ENCODE data around the gene CHTOP.
"Not testable (repeated sequence)": the region's sequence is repeated elsewhere in the genome, so short reads cannot be mapped to it uniquely, and the experiment has no call there.

CHTOP gene

DNA sequence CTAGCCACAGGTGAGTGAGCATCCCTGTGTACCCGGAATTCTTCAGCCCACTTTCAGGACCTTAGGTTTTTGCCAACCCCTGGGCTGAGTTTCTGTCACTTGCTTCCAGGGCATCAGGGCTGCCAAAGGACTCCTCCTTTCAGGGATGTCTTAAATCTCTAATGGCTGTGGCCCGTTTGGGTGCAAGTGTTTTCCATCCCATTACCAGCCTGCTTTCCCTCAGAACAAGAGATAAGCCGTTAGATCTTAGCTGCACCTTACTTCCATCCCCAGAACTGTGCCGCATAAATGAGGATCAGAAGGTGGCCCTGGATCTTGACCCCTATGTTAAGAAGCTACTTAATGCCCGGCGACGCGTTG is 25.3 kb downstream of the CHTOP start:
- DNase-seq (ENCODE audit: low spot score): no peak

DNA sequence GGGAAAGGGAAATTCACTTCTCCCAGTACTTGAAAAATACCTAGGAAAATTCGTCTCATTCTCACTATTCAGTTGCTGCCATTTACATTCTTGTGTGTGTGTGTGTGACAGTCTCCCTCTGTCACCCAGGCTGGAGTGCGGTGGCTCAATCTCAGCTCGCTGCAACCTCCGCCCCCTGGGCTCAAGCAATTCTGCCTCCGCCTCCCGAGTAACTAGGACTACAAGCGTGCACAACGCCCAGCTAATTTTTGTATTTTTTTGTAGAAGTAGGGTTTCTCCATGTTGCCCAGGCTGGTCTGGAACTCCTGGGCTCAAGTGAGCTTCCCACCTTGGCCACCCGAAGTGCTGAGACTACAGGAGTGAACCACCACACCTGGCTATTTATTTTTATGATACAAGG is 25.8 kb downstream of the CHTOP start:
- no peak for DNase-seq (ENCODE audit: low spot score)

DNA sequence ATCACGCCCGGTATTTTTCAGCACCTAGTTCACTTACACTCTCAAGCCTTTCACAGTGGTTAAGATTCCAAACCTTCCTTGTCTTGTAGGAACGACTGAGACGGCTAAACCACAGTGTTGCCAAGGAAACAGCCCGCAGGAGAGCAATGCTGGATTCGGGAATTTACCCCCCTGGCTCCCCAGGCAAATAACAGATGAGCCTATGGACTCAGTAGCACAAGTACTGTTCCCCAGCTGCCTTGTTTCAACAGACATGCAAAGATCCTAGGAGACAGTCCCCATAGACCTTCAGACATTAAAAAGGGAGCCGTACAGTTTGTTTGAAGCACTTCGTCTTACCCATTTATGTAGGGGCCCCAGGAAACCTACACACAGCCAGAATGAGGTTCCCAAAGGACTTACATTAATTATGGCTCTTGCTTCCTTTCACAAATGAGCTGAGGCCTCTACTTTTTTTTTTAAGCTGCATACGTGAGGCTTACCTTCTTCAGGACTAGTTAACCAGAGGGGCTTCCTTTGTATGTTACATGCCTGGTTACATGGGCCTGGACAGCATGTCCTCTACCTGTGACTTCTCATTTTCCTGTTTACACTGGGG is 27.3 kb downstream of the CHTOP start:
- no peak for DNase-seq (ENCODE audit: low spot score)

DNA sequence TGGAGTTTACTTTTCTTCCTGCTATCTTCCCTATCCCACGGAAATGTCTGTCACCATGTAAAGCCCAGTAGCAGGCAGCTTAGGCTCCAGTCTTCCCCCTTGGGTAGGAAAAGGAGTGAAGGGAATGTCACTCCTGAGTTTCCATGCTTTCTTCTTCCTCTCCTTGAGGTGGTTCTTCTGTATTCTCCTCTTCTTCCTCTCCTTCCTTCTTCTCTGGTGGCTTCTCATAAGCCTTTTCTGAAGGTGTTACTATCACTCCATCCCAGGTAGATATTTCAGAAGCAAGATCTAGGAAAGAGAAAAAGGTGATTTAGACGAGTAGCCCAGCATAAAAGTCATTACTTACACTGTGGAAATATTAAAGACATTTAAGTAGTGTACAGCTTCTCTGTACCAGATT is 28.4 kb downstream of the CHTOP start:
- DNase-seq (ENCODE audit: low spot score): no peak

DNA sequence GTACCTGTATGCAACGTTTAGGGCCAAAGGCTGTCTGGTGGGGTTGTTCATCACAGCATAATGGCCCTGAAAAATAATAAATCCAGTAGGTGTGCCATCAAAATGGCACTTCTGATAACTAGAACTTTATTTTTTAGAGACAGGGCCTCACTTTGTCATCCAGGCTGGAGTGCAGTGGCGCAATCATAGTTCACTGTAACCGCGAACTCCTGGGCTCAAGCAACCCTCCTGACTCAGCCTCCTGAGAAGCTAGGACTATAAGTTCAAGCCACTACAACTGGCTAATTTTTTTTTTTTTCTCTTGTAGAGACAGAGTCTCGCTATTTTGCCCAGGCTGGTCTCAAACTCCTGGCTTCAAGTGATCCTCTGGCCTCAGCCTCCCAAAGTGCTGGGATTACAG is 29.3 kb downstream of the CHTOP start:
- DNase-seq (ENCODE audit: low spot score): no peak

DNA sequence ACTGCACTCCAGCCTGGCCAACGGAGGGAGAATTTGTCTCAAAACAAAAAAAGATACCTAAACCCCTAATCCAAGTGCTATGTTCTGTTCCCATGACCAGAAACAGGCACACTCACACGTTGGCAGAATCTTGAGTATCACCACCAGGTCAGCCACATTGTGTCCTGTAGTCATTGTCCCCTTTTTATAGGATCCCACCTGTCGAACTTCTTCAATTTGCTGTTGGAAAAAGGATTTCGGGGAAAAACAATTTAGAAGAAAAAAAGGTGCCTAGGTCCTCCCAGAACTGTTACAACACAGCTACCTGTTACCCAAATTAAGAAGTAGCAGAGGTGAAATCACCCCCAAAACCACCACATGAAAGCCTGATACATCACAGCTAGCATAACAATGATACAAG is 33.6 kb downstream of the CHTOP start:
- DNase-seq (ENCODE audit: low spot score): no peak

DNA sequence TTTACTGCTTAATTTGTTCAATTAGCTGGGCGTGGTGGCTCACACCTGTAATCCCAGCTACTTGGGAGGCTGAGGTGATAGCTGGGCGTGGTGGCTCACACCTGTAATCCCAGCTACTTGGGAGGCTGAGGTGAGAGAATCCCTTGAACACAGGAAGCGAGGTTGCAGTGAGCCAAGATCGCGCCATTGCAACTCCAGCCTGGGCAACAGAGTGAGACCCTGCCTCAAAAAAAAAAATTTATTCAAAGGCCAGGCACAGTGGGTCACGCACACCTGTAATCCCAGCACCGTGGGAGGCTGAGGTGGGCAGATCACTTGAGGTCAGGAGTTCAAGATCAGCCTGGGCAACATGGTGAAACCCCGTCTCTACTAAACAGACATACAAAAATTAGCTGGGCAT is 34.8 kb downstream of the CHTOP start:
- not testable (repeated sequence) for DNase-seq (ENCODE audit: low spot score)

DNA sequence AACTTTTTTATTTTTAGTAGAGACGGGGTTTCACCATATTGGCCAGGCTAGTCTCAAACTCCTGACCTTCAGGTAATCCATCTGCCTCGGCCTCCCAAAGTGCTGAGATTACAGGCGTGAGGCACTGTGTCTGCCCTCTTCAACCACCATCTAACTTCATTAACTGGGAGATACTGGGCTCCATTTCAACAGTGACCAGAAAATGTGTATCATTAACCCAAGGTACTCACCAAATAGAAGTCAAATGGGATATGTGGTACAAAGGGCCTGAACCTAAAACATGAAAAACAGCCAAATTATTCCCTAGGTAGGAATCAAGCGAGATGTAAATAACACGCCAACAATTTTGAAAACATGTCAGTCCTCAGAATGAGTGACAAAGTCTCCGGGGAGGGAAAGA is 35.7 kb downstream of the CHTOP start:
- no peak for DNase-seq (ENCODE audit: low spot score)

DNA sequence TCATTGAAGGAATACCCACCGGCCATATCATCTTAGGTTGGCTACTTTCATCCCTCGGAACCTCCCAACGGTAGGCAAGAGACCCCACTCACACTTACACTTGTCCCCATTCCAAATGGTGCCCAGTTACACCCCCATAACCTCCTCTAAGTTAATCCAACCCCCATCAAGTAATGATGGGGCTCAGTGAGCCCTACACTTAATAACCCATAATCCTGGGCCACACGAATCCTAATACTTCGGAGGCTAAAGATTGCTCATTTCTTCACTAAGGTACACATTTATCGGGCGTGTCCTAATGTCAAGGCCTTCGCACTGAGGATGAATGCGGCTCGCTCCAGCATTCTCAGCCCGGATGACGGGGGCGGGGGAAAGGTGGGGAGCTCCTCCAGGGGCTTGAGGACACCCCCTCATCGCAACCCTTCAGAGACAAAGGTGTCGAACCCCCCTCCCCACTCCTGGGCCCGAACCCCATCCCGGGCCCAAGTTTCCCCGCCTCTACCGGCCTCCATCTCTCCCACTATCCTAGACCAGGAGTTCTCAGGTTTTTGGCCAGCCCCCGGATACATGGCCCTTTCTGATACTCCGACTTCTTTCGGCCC is 36.5 kb downstream of the CHTOP start:
- no peak for DNase-seq (ENCODE audit: low spot score)

DNA sequence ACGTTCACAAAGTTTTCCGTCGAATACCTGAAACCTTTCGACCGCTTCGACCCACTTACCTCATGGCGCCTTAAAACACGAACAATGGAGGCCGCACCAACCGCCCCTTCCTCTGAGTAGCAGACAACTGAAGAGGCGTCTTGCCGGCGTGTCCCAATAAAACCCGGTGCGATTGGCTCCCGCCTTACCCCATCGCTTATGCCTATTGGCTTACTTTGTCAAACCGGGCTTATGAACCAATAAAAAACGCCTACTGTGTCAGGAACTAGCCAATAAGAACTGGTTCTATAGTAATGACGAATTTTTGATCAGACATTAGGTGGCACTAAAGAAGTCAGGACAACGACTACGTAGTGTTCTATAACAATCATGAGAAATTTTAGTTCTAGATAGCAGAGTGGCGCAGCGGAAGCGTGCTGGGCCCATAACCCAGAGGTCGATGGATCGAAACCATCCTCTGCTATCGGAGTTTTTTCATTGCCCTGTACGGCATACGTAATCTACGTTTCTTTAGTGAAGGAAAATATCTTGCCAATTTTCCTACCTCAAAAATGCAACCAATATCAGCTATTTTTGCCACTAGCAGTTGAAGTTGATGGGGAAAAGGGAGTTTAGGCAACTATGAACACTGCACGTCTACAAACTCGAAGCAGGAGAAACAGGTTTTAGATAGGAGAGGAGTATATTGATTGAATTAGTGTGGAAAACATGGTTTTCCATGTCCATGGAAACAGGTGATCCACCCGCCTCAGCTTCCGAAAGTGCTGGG is 37.2 kb downstream of the CHTOP start, which contains the start of gene ILF2:
TSS of gene ILF2 (minus strand) at position 135 of the 769 bp plus-strand sequence. CDS start at position 64, 71 bp downstream.
- peak; percentile 98 for DNase-seq (ENCODE audit: low spot score)

DNA sequence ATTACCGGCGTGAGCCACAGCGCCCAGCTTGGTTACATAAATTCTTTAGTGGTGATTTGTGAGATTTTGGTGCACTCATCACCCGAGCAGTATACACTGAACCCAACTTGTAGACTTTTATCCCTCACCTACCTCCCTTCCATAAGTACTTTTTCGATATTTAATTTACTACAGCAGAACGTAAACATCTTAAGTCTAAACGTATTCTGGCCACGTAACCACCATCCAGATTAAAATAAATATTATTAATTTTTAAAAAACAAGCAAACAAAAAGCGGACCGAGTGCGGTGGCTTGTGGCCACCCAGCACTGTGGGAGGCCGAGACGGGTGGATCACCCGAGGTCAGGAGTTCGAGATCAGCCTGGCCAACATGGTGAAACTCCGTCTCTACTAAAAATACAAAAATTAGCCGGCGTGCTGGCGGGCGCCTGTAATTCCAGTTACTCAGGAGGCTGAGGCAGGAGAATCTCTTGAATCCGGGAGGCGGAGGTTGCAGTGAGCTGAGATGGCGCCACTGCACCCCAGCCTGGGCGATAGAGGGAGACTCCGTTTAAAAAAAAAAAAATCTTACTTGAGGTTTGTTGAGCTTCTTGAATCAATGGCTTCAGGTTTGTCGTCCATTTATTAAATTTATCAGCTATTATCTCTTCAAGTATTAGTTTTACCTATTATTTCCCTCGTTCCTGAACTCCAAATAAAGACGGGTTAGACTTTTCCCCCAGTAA is 37.9 kb downstream of the CHTOP start:
- DNase-seq (ENCODE audit: low spot score): not testable (repeated sequence)

DNA sequence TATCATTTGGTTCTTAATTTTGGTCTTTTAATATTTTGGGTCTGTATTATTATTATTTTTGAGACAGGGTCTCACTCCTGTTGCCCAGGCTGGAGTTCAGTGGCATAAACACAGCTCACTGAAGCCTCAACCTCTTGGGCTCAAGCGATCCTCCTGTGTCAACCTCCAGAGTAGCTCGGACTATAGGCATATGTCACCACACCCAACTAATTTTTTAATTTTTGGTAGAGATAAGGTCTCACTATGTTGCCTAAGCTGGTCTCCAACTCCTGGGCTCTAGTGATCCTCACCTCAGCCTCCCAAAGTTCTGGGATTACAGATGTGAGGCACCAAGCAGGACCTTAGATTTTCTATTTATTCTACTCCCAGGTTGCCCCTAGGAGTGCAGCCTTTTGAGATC is 39.6 kb downstream of the CHTOP start:
- DNase-seq (ENCODE audit: low spot score): no peak

DNA sequence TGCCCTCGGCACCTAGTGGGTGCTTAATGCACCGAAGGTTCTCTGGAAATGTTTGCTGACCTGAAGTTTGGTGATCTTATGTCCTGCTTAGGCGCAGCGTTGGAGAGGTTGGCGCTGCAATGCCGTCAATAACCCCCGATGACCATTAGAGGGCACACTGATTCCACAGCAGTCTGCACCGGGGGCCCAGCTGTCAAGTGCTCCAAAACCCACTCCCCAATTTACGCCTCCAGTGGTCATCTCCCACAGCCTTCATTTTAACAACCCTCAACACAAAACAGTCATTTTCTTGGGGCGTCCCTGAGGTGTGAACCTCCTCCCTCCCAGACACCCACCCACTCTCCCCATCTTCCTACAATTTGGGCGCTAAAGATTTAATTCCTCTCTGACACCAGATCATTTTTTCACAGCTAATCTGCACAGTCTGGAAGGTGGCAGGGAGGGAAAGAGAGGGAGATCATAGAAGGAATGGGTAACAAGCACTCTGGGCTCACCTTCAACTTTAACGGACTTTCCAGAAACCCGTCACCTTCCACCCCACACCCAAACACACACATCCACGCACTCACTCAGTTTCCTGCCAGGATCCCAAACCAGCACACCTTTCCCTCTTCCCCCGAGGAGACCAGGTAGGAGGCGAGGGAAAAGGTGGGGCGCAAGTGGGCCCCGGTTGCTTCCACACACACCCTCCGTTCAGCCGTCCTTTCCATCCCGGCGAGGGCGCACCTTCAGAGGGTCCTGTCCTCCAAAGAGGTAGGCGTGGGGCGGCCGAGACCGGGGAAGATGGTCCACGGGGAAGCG is 44.1 kb downstream of the CHTOP start:
- DNase-seq (ENCODE audit: low spot score): peak; percentile 74

DNA sequence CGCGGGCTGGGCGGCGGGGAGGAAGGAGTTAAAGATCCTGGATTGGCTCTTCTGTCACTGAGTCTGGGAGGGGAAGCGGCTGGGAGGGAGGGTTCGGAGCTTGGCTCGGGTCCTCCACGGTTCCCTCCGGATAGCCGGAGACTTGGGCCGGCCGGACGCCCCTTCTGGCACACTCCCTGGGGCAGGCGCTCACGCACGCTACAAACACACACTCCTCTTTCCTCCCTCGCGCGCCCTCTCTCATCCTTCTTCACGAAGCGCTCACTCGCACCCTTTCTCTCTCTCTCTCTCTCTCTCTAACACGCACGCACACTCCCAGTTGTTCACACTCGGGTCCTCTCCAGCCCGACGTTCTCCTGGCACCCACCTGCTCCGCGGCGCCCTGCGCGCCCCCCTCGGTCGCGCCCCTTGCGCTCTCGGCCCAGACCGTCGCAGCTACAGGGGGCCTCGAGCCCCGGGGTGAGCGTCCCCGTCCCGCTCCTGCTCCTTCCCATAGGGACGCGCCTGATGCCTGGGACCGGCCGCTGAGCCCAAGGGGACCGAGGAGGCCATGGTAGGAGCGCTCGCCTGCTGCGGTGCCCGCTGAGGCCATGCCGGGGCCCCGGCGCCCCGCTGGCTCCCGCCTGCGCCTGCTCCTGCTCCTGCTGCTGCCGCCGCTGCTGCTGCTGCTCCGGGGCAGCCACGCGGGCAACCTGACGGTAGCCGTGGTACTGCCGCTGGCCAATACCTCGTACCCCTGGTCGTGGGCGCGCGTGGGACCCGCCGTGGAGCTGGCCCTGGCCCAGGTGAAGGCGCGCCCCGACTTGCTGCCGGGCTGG is 44.9 kb downstream of the CHTOP start, which contains the start of gene NPR1:
TSS of gene NPR1 (plus strand) at position 170 of the 818 bp plus-strand sequence. CDS start at position 591, 421 bp downstream.
- peak; percentile 77 for DNase-seq (ENCODE audit: low spot score)

DNA sequence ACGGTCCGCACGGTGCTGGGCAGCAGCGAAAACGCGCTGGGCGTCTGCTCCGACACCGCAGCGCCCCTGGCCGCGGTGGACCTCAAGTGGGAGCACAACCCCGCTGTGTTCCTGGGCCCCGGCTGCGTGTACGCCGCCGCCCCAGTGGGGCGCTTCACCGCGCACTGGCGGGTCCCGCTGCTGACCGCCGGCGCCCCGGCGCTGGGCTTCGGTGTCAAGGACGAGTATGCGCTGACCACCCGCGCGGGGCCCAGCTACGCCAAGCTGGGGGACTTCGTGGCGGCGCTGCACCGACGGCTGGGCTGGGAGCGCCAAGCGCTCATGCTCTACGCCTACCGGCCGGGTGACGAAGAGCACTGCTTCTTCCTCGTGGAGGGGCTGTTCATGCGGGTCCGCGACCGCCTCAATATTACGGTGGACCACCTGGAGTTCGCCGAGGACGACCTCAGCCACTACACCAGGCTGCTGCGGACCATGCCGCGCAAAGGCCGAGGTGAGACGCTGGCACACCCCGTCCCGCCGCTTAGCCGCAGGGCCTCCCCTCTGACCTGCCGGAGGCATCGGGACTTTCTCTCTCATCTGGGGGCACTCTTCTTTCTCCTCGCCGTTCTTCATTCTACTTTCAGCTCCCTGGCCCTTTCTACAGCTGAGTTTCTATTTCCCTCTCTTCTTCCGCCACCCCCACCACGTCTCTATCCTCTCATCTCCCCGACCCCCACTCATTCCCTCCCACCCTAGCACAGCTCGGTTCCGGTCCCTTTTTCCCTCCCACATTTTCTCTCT is 45.7 kb downstream of the CHTOP start:
- DNase-seq (ENCODE audit: low spot score): no peak

DNA sequence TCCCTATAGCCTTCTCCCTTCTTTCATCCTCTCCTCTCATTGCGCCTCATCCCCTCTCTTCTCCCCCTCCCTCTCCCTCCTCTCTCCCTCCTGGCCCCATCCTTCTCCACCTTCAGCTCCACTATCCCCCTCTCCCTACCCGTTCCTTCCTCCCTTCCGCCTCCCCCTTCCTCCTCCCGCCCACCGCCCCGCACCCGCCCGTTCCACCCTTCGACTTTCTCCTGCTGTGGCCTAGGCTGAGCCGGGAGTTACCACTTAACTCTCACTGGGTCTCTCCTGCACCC is 46.2 kb downstream of the CHTOP start:
- DNase-seq (ENCODE audit: low spot score): peak; percentile 54

DNA sequence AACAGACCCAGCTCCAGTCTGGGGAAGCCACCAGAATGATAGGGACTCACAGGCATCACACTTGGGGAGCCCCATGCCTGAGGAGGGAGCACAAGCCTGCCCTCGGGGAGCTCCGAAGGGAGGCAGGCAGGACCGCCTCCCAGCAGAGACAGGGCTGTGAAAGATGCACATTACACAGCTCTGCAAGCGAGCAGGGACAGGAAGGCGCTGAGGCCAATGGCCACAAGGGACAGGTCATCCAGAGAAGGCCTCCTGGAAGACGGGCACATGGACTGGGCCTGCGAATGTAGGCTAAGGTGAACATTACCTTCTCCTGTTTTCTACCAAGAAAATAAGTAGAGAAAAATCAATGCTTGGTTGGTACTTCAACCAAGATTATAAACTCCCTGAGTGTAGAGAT is 48.9 kb downstream of the CHTOP start:
- no peak for DNase-seq (ENCODE audit: low spot score)

DNA sequence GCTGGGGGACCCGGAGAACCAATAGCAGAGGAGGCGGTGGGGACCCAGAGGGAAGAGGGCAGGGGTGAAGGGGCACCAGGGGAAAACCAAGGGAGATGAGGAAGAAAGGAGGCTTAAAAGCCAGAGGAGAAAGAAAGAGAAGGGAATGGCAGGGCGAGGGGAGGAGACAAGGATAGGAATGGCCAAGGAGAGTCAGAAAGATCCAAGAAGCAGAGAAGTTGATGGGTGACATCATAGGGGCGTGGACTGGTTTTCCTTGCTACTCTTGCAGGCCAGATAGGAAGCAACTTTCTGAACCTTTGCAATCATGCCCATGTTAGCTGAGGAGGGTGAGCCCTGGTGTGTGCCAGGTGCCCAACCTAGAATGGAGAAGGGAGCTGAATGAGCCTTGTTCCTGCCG is 50.0 kb downstream of the CHTOP start:
- no peak for DNase-seq (ENCODE audit: low spot score)

DNA sequence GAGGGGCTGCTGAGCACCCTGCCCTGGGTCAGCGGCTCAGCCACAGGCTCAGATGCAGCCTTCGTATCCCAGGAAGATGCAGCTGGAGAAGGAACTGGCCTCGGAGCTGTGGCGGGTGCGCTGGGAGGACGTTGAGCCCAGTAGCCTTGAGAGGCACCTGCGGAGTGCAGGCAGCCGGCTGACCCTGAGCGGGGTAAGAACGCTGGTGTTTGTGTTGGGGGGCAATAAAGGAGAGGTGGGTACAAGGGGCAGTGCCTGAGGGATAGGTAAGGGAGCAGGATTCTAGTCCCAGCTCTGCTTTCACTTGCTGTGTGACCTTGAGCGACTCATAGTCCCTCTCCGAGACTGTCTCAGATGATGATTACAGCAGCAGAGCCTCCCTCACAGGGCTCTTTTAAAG is 51.0 kb downstream of the CHTOP start:
- no peak for DNase-seq (ENCODE audit: low spot score)
